Cardiac muscle cell (in vitro differentiated cells and primary cell): ENCODE results near the gene MGAT4B. TPM values are rescaled to one million over a fixed set of nuclear protein-coding genes. Genes with fewer than 3 reads are reported as not detected.

Source experiments
- DNase-seq, 2 donors: peaks; one replicate each; pipeline versions ENCODE4 v3.0.0 to v3.0.0-alpha.2; 2010 to 2017; ENCODE audit warnings: low read depth in 1 of 2, low spot score in 1 of 2
- H3K27ac ChIP-seq: fragments of 200-600 bp; sonication (generic); 2 replicates; pipeline ENCODE4 v1.5.1; 2016
- H3K27me3 ChIP-seq: fragments of 200-600 bp; sonication (generic); 2 replicates; pipeline ENCODE4 v1.6.0; 2016; ENCODE audit warnings: control low read depth
- H3K36me3 ChIP-seq: fragments of 200-600 bp; sonication (generic); 2 replicates; pipeline ENCODE4 v1.5.1; 2016; ENCODE audit warnings: control low read depth
- H3K4me1 ChIP-seq: fragments of 200-600 bp; sonication (generic); 2 replicates; pipeline ENCODE4 v1.8.1; 2017; ENCODE audit warnings: low read depth, mild to moderate bottlenecking, mixed run types
- H3K4me3 ChIP-seq: fragments of 200-600 bp; sonication (generic); 2 replicates; pipeline ENCODE4 v1.5.1; 2016; ENCODE audit warnings: mild to moderate bottlenecking
- H3K9me3 ChIP-seq: fragments of 200-600 bp; sonication (generic); 2 replicates; pipeline ENCODE4 v1.5.1; 2017; ENCODE audit warnings: low read depth, mild to moderate bottlenecking, control low read depth
- CTCF ChIP-seq: IDR thresholded peaks from 2 replicates; pipeline ENCODE4 v1.5.1; 2012; ENCODE audit warnings: low read depth, mild to moderate bottlenecking, low read length
- polyA plus RNA-seq: library from polyadenylated mRNA; unstranded; fragments of >200 nt; fragmentation: Nextera tagmentation; extraction: Ambion mirVana; gene quantifications from 2 replicates; pipeline ENCODE4 v1.2.1, GENCODE V29; 2016
- total RNA-seq: library from RNA; depleted of rRNA; stranded (reverse); fragments of >200 nt; gene quantifications from 2 replicates; pipeline ENCODE4 v1.2.3, GENCODE V29; 2016

Gene MGAT4B
- total and polyA plus RNA-seq, 2 experiments from 2014 or later, result 184 to 192 TPM

- Histone ChIP-seq H3K9me3 (no peaks in the 10 kb centered on the region), H3K4me3 (no peak overlapping the region), H3K4me1 (peaks cover 18% of the 10 kb centered on the region), H3K27me3 (no peaks in the 10 kb centered on the region), H3K36me3 (peaks cover 7% of the 10 kb centered on the region), H3K27ac (no peak overlapping the region)
- DNase-seq, result no peak
- TF ChIP-seq CTCF, result no peak
Measured at GRCh38 chr5:179799644-179799973, 7.1 kb downstream of the MGAT4B start.

GRCh38 chr5:179798771-179799643, 7.7 kb downstream of the MGAT4B start:
- DNase-seq, result no peak
- Histone ChIP-seq H3K27me3 (no peaks in the 10 kb centered on the region), H3K36me3 (peaks cover 7% of the 10 kb centered on the region), H3K4me1 (peaks cover 13% of the 10 kb centered on the region), H3K27ac (no peak overlapping the region), H3K4me3 (no peak overlapping the region), H3K9me3 (no peaks in the 10 kb centered on the region)
- TF ChIP-seq CTCF, result no peak

- H3K27me3 ChIP-seq, result no peaks in the 10 kb centered on the region
- no peak for TF ChIP-seq CTCF
- H3K4me3 ChIP-seq, result no peak overlapping the region
- H3K36me3 ChIP-seq, result peaks cover 7% of the 10 kb centered on the region
- no peak overlapping the region for H3K27ac ChIP-seq
- no peak for DNase-seq
- H3K4me1 ChIP-seq, result peaks cover 6% of the 10 kb centered on the region
- no peaks in the 10 kb centered on the region for H3K9me3 ChIP-seq
Measured at GRCh38 chr5:179798144-179798770, 8.4 kb downstream of the MGAT4B start.

GRCh38 chr5:179797741-179798140, 8.9 kb downstream of the MGAT4B start:
- Histone ChIP-seq H3K27ac (no peak overlapping the region), H3K9me3 (no peaks in the 10 kb centered on the region), H3K36me3 (peaks cover 7% of the 10 kb centered on the region), H3K4me1 (peaks cover under 1% of the 10 kb centered on the region), H3K27me3 (no peaks in the 10 kb centered on the region), H3K4me3 (no peak overlapping the region)
- DNase-seq, result no peak
- no peak for TF ChIP-seq CTCF

GRCh38 chr5:179796877-179797608, 9.6 kb downstream of the MGAT4B start:
- H3K4me1 ChIP-seq, result no peaks in the 10 kb centered on the region
- TF ChIP-seq CTCF, result no peak
- H3K9me3 ChIP-seq, result no peaks in the 10 kb centered on the region
- DNase-seq, result no peak
- H3K4me3 ChIP-seq, result no peak overlapping the region
- H3K27me3 ChIP-seq, result no peaks in the 10 kb centered on the region
- H3K36me3 ChIP-seq, result peaks cover 7% of the 10 kb centered on the region
- no peak overlapping the region for H3K27ac ChIP-seq
